Measurements from ENCODE around the gene ZNF205. TPM values are rescaled to one million over a fixed set of nuclear protein-coding genes. Genes with fewer than 3 reads are reported as not detected.
A peak's percentile ranks its signal among the peaks of the same experiment; 100 is the strongest.

ZNF205 gene
- total and polyA plus RNA-seq, 2 of the 8 experiments (the other 6 are each of a cell fraction or from before 2014, with no cell fraction given): 19.1 to 19.9 TPM

DNA sequence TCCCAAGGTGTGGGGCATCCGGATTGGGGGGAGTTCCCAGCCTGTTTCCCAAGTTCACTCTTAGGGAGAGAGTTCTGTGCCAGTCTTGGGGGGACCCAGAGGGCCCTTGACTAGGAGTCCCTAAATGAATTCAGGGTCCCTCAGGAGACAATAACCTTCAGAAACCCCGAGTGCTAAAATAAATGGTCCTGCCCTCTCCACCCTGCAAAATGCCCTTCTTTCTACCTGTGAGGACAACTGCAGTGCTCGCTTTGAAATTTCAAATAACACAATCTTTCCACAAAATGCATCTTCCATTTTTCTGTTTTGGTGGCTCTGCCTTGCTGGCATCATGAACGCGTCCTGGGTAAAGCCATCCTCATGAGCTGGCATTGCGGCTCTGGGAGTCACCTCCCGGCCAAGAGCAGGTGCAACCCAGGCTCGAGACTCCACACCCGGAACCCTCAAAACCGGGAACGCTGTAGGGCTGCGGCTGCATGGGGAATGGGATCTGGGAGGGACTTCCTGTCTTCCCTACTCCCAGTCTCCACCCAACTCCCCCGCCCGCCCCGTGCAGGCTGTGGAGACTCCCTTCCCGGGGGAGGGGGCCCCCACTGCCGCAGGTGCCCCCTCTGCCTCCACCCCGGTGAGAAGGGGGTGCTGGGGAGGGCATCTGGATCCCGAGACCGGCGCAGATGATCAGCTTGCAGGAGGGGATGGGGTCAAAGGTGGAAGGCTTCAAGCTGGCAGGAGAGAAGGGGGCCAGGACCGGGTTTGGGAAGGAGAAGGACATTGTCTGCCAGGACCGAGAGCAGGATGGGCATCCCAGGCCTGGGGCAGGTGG is at the start of gene ZNF205 (continued):
- peak in 1 of 2 experiments; percentile 57; a peak in 1 of 4 replicates for TF ChIP-seq HDAC2 (IDR thresholded peaks at IDR 0.05; ENCODE audit: borderline replicate concordance in 1 of 2, low read depth in 2 of 2, low read length in 2 of 2)
- TF ChIP-seq SIX5 (IDR thresholded peaks at IDR 0.05; ENCODE audit: low read depth, low read length): peak; percentile 29; the same call in 1 of the 2 replicates
- TF ChIP-seq TAF7 (optimal IDR thresholded peaks at IDR 0.05; ENCODE audit: borderline replicate concordance, low read depth, low read length): peak; percentile 56
- no peak for TF ChIP-seq BACH1 (IDR thresholded peaks at IDR 0.05; ENCODE audit: low read length)
- TF ChIP-seq, protein P1, sequence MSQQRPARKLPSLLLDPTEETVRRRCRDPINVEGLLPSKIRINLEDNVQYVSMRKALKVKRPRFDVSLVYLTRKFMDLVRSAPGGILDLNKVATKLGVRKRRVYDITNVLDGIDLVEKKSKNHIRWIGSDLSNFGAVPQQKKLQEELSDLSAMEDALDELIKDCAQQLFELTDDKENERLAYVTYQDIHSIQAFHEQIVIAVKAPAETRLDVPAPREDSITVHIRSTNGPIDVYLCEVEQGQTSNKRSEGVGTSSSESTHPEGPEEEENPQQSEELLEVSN (IDR thresholded peaks at IDR 0.05): no peak
- peak; percentile 44; the same call in 1 of the 2 replicates for TF ChIP-seq EGR1 (IDR thresholded peaks at IDR 0.05; ENCODE audit: borderline replicate concordance, low read depth, low read length)
- TF ChIP-seq KDM4A (IDR thresholded peaks at IDR 0.05; ENCODE audit: low read depth, low read length, severe bottlenecking): peak; percentile 51
- peak; percentile 84 for TF ChIP-seq TBP (IDR thresholded peaks at IDR 0.05; ENCODE audit: low read depth, low read length)
- TF ChIP-seq MAFK (IDR thresholded peaks at IDR 0.05; ENCODE audit: low read depth, low read length): no peak
- TF ChIP-seq, protein P2, sequence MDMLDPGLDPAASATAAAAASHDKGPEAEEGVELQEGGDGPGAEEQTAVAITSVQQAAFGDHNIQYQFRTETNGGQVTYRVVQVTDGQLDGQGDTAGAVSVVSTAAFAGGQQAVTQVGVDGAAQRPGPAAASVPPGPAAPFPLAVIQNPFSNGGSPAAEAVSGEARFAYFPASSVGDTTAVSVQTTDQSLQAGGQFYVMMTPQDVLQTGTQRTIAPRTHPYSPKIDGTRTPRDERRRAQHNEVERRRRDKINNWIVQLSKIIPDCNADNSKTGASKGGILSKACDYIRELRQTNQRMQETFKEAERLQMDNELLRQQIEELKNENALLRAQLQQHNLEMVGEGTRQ (IDR thresholded peaks at IDR 0.05; ENCODE audit: low read length): no peak
- TF ChIP-seq PHF8 (conservative IDR thresholded peaks at IDR 0.05; ENCODE audit: low read depth, low read length): peak; percentile 36; the same call in 1 of the 2 replicates
- peak; percentile 76 for TF ChIP-seq KDM5A (IDR thresholded peaks at IDR 0.05; ENCODE audit: low read length)
- no peak; the same call in 1 of the 2 replicates for TF ChIP-seq CREB1 (IDR thresholded peaks at IDR 0.05)
- peak; percentile 17 to 36; a peak in 2 of 4 replicates for TF ChIP-seq RAD21 (IDR thresholded peaks at IDR 0.05 in 1 of 2, conservative IDR thresholded peaks at IDR 0.05 in 1 of 2; ENCODE audit: low read depth in 2 of 2, low read length in 2 of 2)
- TF ChIP-seq SP4 (IDR thresholded peaks at IDR 0.05; ENCODE audit: low read length): 0 out of 2 replicates have a peak, but pooled peaks have one; percentile 57
- TF ChIP-seq, protein P3, sequence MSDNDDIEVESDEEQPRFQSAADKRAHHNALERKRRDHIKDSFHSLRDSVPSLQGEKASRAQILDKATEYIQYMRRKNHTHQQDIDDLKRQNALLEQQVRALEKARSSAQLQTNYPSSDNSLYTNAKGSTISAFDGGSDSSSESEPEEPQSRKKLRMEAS (IDR thresholded peaks at IDR 0.05): peak; percentile 64; the same call in 1 of the 2 replicates
- no peak for TF ChIP-seq ZNF274 (IDR thresholded peaks at IDR 0.05; ENCODE audit: borderline replicate concordance, extremely low read depth, low read length)
- TF ChIP-seq KDM1A (IDR thresholded peaks at IDR 0.05; ENCODE audit: borderline replicate concordance, low read length): no peak
- TF ChIP-seq EP300 (IDR thresholded peaks at IDR 0.05; ENCODE audit: borderline replicate concordance in 1 of 2, low read depth in 2 of 2, low read length in 2 of 2): peak in 1 of 2 experiments; percentile 79; a peak in 1 of 3 replicates
- TF ChIP-seq GABPA (IDR thresholded peaks at IDR 0.05; ENCODE audit: borderline replicate concordance, insufficient read depth, low read length): peak; percentile 99

Measured in H1 (cell line).